ENCODE measurements around the gene COL6A2.

- no peak for TF ChIP-seq CTCF (conservative IDR thresholded peaks at IDR 0.05; ENCODE audit: low read depth, low read length)
- TF ChIP-seq POLR2A (IDR thresholded peaks at IDR 0.05; ENCODE audit: low read depth, low read length), result no peak; the same call in 1 of the 2 replicates
- TF ChIP-seq MAFK (IDR thresholded peaks at IDR 0.05; ENCODE audit: low read depth, low read length), result no peak
Observed at GRCh38 chr21:46108827-46109312, 11.0 kb downstream of the COL6A2 start.
